GM18951 (cell line): ENCODE data around the gene LEFTY1.

Experiments used
- POLR2A ChIP-seq: IDR thresholded peaks from 4 replicates; pipeline ENCODE4 v1.6.1; 2011; ENCODE audit warnings: mild to moderate bottlenecking; ENCODE audit not compliant: insufficient read length, insufficient read depth; ENCODE audit errors: extremely low read depth
- in situ Hi-C: fragments of 300-500 bp; cut with MboI; formaldehyde crosslinking; loops from one replicate; pipeline ENCODE4 v1.12.0; 2022; ENCODE audit warnings: low sequenced_read_pairs, mixed read lengths, inconsistent platforms; ENCODE audit not compliant: unreplicated experiment

The LEFTY1 gene

GRCh38 chr1:225923692-225924555 lies 35.0 kb upstream of the LEFTY1 start, which contains the start of gene PYCR2:
Gene PYCR2 (minus strand): TSS chr1:225924250. CDS start chr1:225924110, 140 bp downstream.
- peak; percentile 94 for TF ChIP-seq POLR2A
- in situ Hi-C loops, result no loop called here

GRCh38 chr1:225923381-225923691 lies 34.4 kb upstream of the LEFTY1 start:
- no peak for TF ChIP-seq POLR2A
- in situ Hi-C loops, result no loop called here

- TF ChIP-seq POLR2A, result no peak
- in situ Hi-C loops, result no loop called here
These were observed 33.1 kb upstream of the LEFTY1 start for GRCh38 chr1:225921734-225922709.

- no peak for TF ChIP-seq POLR2A
These were observed 31.0 kb upstream of the LEFTY1 start for GRCh38 chr1:225919906-225920305.

GRCh38 chr1:225918280-225918679 lies 29.3 kb upstream of the LEFTY1 start:
- in situ Hi-C loops, result no loop called here
- TF ChIP-seq POLR2A, result no peak

More at GRCh38 chr1:225919906-225920305, 31.0 kb upstream of the LEFTY1 start:
- in situ Hi-C loops, result no loop called here

- in situ Hi-C loops, result no loop called here
- TF ChIP-seq POLR2A, result no peak
These were observed 28.6 kb upstream of the LEFTY1 start for GRCh38 chr1:225917536-225917935.

- in situ Hi-C loops, result no loop called here
- no peak for TF ChIP-seq POLR2A
These were observed 28.2 kb upstream of the LEFTY1 start for GRCh38 chr1:225917101-225917500.

- no peak for TF ChIP-seq POLR2A
- in situ Hi-C loops, result no loop called here
These were observed 26.6 kb upstream of the LEFTY1 start for GRCh38 chr1:225915538-225915991.

GRCh38 chr1:225914947-225915346 lies 26.0 kb upstream of the LEFTY1 start:
- TF ChIP-seq POLR2A, result no peak
- in situ Hi-C loops, result no loop called here

- TF ChIP-seq POLR2A, result no peak
- in situ Hi-C loops, result no loop called here
These were observed 25.4 kb upstream of the LEFTY1 start for GRCh38 chr1:225914391-225914790.

GRCh38 chr1:225911191-225912130 lies 22.5 kb upstream of the LEFTY1 start:
- in situ Hi-C loops, result no loop called here
- no peak for TF ChIP-seq POLR2A

GRCh38 chr1:225909477-225909876 lies 20.5 kb upstream of the LEFTY1 start:
- in situ Hi-C loops, result no loop called here

More at GRCh38 chr1:225909477-225909876, 20.5 kb upstream of the LEFTY1 start:
- no peak for TF ChIP-seq POLR2A
